NCI-H1048 (cell line): ENCODE measurements around the gene FYN.
"Not testable (repeated sequence)": the region's sequence is repeated elsewhere in the genome, so short reads cannot be mapped to it uniquely, and the experiment has no call there.

ENCODE experiments used
- DNase-seq: peaks from one replicate; lab custom pipeline; 2025; lab: John Stamatoyannopoulos, UW

The FYN gene

GRCh38 chr6:111789598-111789997, 83.7 kb downstream of the FYN start:
- no peak for DNase-seq

GRCh38 chr6:111788379-111789276, 84.6 kb downstream of the FYN start:
- DNase-seq = no peak

- DNase-seq = not testable (repeated sequence)
Measured at GRCh38 chr6:111786151-111786550, 87.1 kb downstream of the FYN start.

GRCh38 chr6:111784433-111784832, 88.8 kb downstream of the FYN start:
- no peak for DNase-seq

- no peak for DNase-seq
Measured at GRCh38 chr6:111782887-111783466, 90.3 kb downstream of the FYN start.

- DNase-seq = no peak
Measured at GRCh38 chr6:111782192-111782809, 91.0 kb downstream of the FYN start.

GRCh38 chr6:111781041-111781708, 92.1 kb downstream of the FYN start:
- DNase-seq = no peak

GRCh38 chr6:111780393-111780792, 92.9 kb downstream of the FYN start:
- no peak for DNase-seq

GRCh38 chr6:111779660-111780059, 93.6 kb downstream of the FYN start:
- no peak for DNase-seq

GRCh38 chr6:111779031-111779430, 94.2 kb downstream of the FYN start:
- DNase-seq = no peak

- no peak for DNase-seq
Measured at GRCh38 chr6:111777357-111777756, 95.9 kb downstream of the FYN start.

GRCh38 chr6:111776236-111777221, 96.7 kb downstream of the FYN start:
- DNase-seq = no peak

GRCh38 chr6:111775145-111775922, 97.9 kb downstream of the FYN start:
- no peak for DNase-seq

GRCh38 chr6:111774346-111774703, 98.9 kb downstream of the FYN start:
- no peak for DNase-seq

- no peak for DNase-seq
Measured at GRCh38 chr6:111773501-111774345, 99.5 kb downstream of the FYN start.

- DNase-seq = no peak
Measured at GRCh38 chr6:111772381-111772780, 100.9 kb downstream of the FYN start.

GRCh38 chr6:111771629-111772028, 101.6 kb downstream of the FYN start:
- DNase-seq = no peak

GRCh38 chr6:111771094-111771432, 102.2 kb downstream of the FYN start:
- DNase-seq = no peak

- no peak for DNase-seq
Measured at GRCh38 chr6:111770263-111771093, 102.8 kb downstream of the FYN start.
